ENCODE measurements around the gene PPP2R2C. TPM values are rescaled to one million over a fixed set of nuclear protein-coding genes. Genes with fewer than 3 reads are reported as not detected.

Gene PPP2R2C
- total RNA-seq, 1 experiment from 2014 or later = not detected

DNA sequence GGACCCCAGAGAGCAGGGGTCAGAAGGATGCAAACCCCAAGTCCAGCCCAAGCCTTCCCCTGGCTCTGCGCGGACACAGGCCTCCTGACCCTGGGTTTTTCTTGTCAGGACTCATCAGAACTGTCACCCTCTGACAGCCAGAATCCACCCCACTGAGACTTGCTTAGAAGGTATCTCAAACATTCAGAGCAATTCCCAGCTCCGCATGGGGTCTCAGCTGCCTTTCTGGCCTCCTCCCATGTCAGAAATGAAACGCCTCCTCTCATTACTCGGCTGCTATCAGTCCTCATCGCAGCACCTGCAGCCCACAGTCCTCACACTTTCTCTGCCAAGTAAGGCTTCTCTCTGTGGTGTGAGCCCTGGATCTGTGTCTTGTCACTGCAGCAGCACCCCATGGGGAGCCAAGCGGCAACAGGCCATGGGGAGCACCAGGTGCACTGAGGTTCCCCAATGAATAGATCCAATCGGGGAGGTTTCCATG is 105.0 kb downstream of the PPP2R2C start:
- H3K27me3 Mint-ChIP-seq (ENCODE audit: insufficient read depth, unreplicated experiment) = peaks cover 25% of the 10 kb centered on the region
- no peaks in the 10 kb centered on the region for H3K36me3 Mint-ChIP-seq (ENCODE audit: insufficient read depth, unreplicated experiment)
- POLR2A ChIA-PET = no interaction called here
- no peaks in the 10 kb centered on the region for H3K4me1 Mint-ChIP-seq (ENCODE audit: low read depth, unreplicated experiment)
- no peaks in the 10 kb centered on the region; the same call in 1 of the 2 replicates for H3K27me3 ChIP-seq (replicated peaks; ENCODE audit: control insufficient read depth, insufficient read depth, low read length)
- no peaks in the 10 kb centered on the region for H3K4me1 ChIP-seq
- no peak for DNase-seq
- TF ChIP-seq, protein P1, sequence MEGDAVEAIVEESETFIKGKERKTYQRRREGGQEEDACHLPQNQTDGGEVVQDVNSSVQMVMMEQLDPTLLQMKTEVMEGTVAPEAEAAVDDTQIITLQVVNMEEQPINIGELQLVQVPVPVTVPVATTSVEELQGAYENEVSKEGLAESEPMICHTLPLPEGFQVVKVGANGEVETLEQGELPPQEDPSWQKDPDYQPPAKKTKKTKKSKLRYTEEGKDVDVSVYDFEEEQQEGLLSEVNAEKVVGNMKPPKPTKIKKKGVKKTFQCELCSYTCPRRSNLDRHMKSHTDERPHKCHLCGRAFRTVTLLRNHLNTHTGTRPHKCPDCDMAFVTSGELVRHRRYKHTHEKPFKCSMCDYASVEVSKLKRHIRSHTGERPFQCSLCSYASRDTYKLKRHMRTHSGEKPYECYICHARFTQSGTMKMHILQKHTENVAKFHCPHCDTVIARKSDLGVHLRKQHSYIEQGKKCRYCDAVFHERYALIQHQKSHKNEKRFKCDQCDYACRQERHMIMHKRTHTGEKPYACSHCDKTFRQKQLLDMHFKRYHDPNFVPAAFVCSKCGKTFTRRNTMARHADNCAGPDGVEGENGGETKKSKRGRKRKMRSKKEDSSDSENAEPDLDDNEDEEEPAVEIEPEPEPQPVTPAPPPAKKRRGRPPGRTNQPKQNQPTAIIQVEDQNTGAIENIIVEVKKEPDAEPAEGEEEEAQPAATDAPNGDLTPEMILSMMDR (IDR thresholded peaks at IDR 0.05; ENCODE audit: insufficient read depth in 1 of 2, low read depth in 1 of 2, low read length in 1 of 2, severe bottlenecking in 1 of 2, unreplicated experiment in 1 of 2) = no peak
- H3K9me3 Mint-ChIP-seq (ENCODE audit: unreplicated experiment) = no peaks in the 10 kb centered on the region
- CTCF ChIA-PET = no interaction called here
- H3K4me3 Mint-ChIP-seq (ENCODE audit: unreplicated experiment) = no peak overlapping the region
- no TSS peak for BruUV-seq (replicated peaks)
- intact Hi-C loops (cut with micrococcal nuclease; ENCODE audit: unreplicated experiment) = no loop called here
- no peaks in the 10 kb centered on the region for H3K36me3 ChIP-seq (ENCODE audit: control insufficient read depth, insufficient read depth, low read length)
- H3K9me3 ChIP-seq = no peaks in the 10 kb centered on the region
- H3K27ac Mint-ChIP-seq (ENCODE audit: unreplicated experiment) = no peak overlapping the region
- no peak overlapping the region for H3K4me3 ChIP-seq (ENCODE audit: low read depth, low read length)

DNA sequence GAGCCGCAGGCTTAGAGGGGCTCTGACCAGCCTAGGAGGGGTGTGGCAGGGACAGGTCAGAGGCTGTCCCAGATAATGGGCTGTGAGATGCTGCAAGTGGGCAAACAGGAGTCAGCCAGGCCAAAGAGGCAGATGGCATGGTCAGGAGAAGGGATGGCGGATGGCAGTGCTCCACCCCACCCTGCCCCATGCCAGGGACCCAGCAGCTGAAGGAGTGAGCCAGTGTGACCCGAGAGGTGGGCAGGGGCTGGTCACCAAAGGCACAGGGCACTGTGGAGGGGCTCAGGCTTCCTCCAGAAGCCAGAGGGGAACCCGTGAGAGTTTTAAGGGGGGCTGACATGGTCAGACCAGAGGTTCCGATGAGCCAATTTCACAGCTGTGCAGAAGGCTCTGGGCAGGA is 105.8 kb downstream of the PPP2R2C start:
- TF ChIP-seq, protein P1 (IDR thresholded peaks at IDR 0.05; ENCODE audit: insufficient read depth in 1 of 2, low read depth in 1 of 2, low read length in 1 of 2, severe bottlenecking in 1 of 2, unreplicated experiment in 1 of 2) = no peak
- BruUV-seq (replicated peaks) = no TSS peak

GRCh38 chr4:6365545-6366086 is 106.8 kb downstream of the PPP2R2C start:
- no peaks in the 10 kb centered on the region; the same call in none of the 2 replicates for H3K27me3 ChIP-seq (replicated peaks; ENCODE audit: control insufficient read depth, insufficient read depth, low read length)
- TF ChIP-seq, protein P1 (IDR thresholded peaks at IDR 0.05; ENCODE audit: insufficient read depth in 1 of 2, low read depth in 1 of 2, low read length in 1 of 2, severe bottlenecking in 1 of 2, unreplicated experiment in 1 of 2) = no peak
- no TSS peak for BruUV-seq (replicated peaks)
- H3K36me3 ChIP-seq (ENCODE audit: control insufficient read depth, insufficient read depth, low read length) = no peaks in the 10 kb centered on the region
- Mint-ChIP-seq H3K9me3 (ENCODE audit: unreplicated experiment) (no peaks in the 10 kb centered on the region), H3K36me3 (ENCODE audit: insufficient read depth, unreplicated experiment) (no peaks in the 10 kb centered on the region), H3K27ac (ENCODE audit: unreplicated experiment) (no peak overlapping the region), H3K4me1 (ENCODE audit: low read depth, unreplicated experiment) (no peaks in the 10 kb centered on the region), H3K27me3 (ENCODE audit: insufficient read depth, unreplicated experiment) (peaks cover 28% of the 10 kb centered on the region), H3K4me3 (ENCODE audit: unreplicated experiment) (no peak overlapping the region)
- intact Hi-C loops (cut with micrococcal nuclease; ENCODE audit: unreplicated experiment) = no loop called here
- no peak overlapping the region for H3K4me3 ChIP-seq (ENCODE audit: low read depth, low read length)
- POLR2A ChIA-PET = no interaction called here
- CTCF ChIA-PET = no interaction called here
- DNase-seq = no peak
- H3K9me3 ChIP-seq = no peaks in the 10 kb centered on the region
- no peaks in the 10 kb centered on the region for H3K4me1 ChIP-seq

More for the DNA sequence above, 105.8 kb downstream of the PPP2R2C start:
- Mint-ChIP-seq H3K27ac (ENCODE audit: unreplicated experiment) (no peak overlapping the region), H3K27me3 (ENCODE audit: insufficient read depth, unreplicated experiment) (peaks cover 28% of the 10 kb centered on the region), H3K36me3 (ENCODE audit: insufficient read depth, unreplicated experiment) (no peaks in the 10 kb centered on the region), H3K9me3 (ENCODE audit: unreplicated experiment) (no peaks in the 10 kb centered on the region), H3K4me3 (ENCODE audit: unreplicated experiment) (no peak overlapping the region), H3K4me1 (ENCODE audit: low read depth, unreplicated experiment) (no peaks in the 10 kb centered on the region)
- no peak for DNase-seq
- intact Hi-C loops (cut with micrococcal nuclease; ENCODE audit: unreplicated experiment) = no loop called here
- CTCF ChIA-PET = no interaction called here
- Histone ChIP-seq H3K9me3 (no peaks in the 10 kb centered on the region), H3K27me3 (replicated peaks; ENCODE audit: control insufficient read depth, insufficient read depth, low read length) (no peaks in the 10 kb centered on the region; the same call in none of the 2 replicates), H3K4me1 (no peaks in the 10 kb centered on the region), H3K4me3 (ENCODE audit: low read depth, low read length) (no peak overlapping the region), H3K36me3 (ENCODE audit: control insufficient read depth, insufficient read depth, low read length) (no peaks in the 10 kb centered on the region)
- POLR2A ChIA-PET = no interaction called here
